GM12892 (cell line): ENCODE measurements around the gene LRRC23.
A peak's percentile ranks its signal among the peaks of the same experiment; 100 is the strongest.
"Not testable (repeated sequence)": the region's sequence is repeated elsewhere in the genome, so short reads cannot be mapped to it uniquely, and the experiment has no call there.

ENCODE experiments used
- DNase-seq: peaks from one replicate; pipeline ENCODE4 v3.0.0; 2011; ENCODE audit not compliant: insufficient read length
- FAIRE-seq: peaks from 2 replicates; lab custom pipeline; 2011; peaks lifted over from hg19 to GRCh38; lab: Jason Lieb, UNC
- POLR2A ChIP-seq: IDR thresholded peaks from 2 replicates; pipeline ENCODE4 v1.6.1; 2011; ENCODE audit warnings: low read depth, low read length, control low read depth
- POLR2AphosphoS5 ChIP-seq: IDR thresholded peaks from 2 replicates; pipeline ENCODE4 v1.6.1; 2011; ENCODE audit warnings: low read depth, low read length, control low read depth
- TAF1 ChIP-seq: IDR thresholded peaks from 2 replicates; pipeline ENCODE4 v1.6.1; 2011; ENCODE audit warnings: low read depth, mild to moderate bottlenecking, control low read depth, low read length, borderline replicate concordance

Gene LRRC23

DNA sequence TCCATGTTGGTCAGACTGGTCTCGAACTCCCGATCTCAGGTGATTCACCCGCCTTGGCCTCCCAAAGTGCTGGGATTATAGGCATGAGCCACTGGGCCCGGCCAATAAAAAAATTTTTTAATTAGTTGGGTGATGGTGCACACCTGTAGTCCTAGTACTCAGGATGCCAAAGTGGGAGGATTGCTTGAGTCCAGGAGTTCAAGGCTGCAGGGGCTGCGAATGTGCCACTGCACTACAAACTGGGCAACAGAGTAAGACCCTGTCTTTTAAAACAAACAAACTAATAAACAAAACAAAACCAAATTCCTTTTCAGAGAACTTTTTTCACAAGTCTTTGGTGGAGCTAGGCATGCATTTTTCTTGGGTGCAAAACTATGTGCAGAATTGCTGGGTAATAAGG, 21.4 kb upstream of the LRRC23 start:
- TF ChIP-seq TAF1 (no peak), POLR2A (no peak), POLR2AphosphoS5 (no peak)
- DNase-seq, result no peak
- no peak for FAIRE-seq

DNA sequence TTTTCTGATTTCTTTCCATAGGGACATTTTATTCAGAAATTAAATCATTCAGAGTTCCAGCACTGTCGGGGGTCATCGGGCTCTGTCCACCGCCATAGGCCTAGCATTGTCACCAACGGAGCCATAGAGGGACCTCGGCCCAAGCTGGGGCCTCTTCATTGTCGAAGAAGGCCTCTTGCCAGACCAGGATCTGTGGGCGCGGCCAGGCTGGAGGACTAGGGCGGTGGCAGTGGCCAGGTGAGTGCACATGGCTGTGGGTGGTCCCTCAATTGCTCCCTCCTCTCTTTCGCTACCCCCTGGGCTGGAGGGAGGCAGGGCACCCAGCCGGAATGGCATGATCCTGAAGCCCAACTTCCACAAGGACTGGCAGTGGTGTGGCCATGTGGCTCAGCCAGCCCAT, 20.9 kb upstream of the LRRC23 start:
- DNase-seq, result no peak
- TF ChIP-seq POLR2A, result no peak
- TF ChIP-seq TAF1, result no peak
- no peak for TF ChIP-seq POLR2AphosphoS5
- no peak for FAIRE-seq

GRCh38 chr12:6884539-6884938, 20.1 kb upstream of the LRRC23 start:
- FAIRE-seq (no peak), DNase-seq (no peak)
- TF ChIP-seq TAF1 (no peak), POLR2A (no peak), POLR2AphosphoS5 (no peak)

GRCh38 chr12:6886206-6886999, 18.2 kb upstream of the LRRC23 start:
- not testable (repeated sequence) for DNase-seq, FAIRE-seq

DNA sequence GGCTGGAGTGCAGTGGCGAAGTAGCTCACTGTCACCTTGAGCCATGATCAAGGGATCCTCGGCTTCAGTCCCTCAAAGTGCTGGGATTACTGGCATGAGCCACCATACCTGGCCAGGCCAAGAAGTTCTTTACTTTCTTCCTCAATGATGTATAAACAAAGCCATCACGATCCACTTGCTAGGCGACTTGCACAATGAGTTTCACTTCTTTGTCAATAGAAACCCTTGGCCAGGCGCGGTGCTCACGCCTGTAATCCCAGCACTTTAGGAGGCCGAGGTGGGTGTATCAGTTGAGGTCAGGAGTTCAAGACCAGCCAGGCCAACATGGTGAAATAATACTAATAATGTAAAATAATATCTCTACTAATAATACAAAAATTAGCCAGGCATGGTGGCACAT, 17.2 kb upstream of the LRRC23 start:
- TF ChIP-seq POLR2A (no peak), TAF1 (no peak), POLR2AphosphoS5 (no peak)
- DNase-seq, result no peak
- FAIRE-seq, result no peak

DNA sequence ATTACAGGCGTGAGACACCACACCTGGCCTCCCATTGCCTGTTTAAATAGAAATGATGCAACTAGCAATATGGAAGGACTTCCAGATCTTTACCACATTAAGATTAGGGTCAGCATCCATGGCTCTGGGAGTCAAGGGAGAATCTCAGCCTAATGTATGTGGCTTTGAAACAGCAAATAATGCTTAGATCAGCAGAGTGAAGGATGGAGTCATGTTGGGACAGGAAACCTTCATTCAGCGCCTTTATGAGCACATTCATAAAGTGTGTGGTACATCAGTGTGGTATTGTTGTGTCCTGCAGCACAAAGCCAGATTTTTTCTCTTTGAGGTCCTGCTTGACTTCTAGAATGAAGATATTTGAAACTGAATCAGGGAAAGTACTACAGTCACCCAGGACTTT, 16.3 kb upstream of the LRRC23 start:
- no peak for FAIRE-seq
- TF ChIP-seq POLR2AphosphoS5 (no peak), TAF1 (no peak), POLR2A (no peak)

DNA sequence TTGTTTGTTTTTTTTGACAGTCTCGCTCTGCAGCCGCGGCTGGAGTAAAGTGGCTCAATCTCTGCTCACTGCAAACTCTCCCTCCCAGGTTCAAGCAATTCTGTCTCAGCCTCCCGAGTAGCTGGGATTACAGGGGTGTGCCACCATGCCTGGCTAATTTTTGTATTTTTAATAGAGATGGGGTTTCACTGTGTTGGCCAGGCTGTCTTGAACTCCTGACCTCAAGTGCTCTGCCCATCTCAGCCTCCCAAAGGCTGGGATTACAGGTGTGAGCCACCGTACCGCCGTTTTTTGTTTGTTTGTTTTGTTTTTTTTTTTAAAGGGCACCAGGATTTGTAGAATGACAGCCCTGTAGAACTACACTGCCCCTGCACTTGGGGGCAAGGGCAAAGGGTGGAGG, 15.8 kb upstream of the LRRC23 start:
- FAIRE-seq, DNase-seq: not testable (repeated sequence)

More for the DNA sequence above, 16.3 kb upstream of the LRRC23 start:
- no peak for DNase-seq

GRCh38 chr12:6889775-6890573, 14.6 kb upstream of the LRRC23 start:
- DNase-seq, FAIRE-seq: not testable (repeated sequence)

- FAIRE-seq, result peak; percentile 98
These were observed 13.6 kb upstream of the LRRC23 start for GRCh38 chr12:6890789-6891645.

DNA sequence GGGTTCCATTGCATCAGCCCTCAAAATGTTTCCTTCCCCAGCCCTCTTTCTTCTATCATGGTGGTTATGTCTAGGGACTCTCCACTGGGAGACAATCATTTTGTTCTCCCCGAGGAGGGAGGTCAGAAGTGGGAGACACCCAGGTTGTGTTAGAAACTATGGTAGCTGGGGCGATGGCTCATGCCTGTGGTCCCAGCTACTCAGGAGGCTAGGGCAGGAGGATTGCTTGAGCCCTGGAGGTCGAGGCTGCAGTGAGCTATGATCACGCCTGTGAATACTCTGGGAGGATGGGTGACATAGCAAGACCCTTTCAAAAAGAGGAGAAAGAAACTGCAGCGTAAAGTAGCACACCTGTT, 13.0 kb upstream of the LRRC23 start:
- FAIRE-seq (peak; percentile 48), DNase-seq (no peak)
- TF ChIP-seq TAF1, result no peak
- no peak for TF ChIP-seq POLR2A
- no peak for TF ChIP-seq POLR2AphosphoS5

More at GRCh38 chr12:6890789-6891645, 13.6 kb upstream of the LRRC23 start:
- TF ChIP-seq TAF1 (peak; percentile 80; the same call in 1 of the 2 replicates), POLR2AphosphoS5 (peak; percentile 76), POLR2A (peak; percentile 77)
- peak; percentile 93 for DNase-seq

DNA sequence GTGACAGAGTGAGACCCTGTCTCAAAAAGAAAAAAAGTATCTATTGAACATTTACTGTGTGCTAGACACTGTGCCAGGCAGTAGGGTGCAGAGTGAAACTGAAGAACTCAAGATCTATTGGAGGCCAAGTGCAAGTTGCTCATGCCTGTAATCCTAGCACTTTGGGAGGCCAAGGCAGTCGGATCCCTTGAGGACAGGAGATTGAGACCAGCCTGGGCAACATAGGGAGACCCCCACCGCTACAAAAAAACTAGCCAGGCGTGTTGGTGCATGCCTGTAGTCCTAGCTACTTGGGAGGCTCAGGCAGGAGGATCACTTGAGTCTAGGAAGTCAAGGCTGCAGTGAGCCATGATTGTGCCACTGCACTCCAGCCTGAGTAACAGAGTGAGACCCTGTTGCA, 11.9 kb upstream of the LRRC23 start:
- DNase-seq, result not testable (repeated sequence)

DNA sequence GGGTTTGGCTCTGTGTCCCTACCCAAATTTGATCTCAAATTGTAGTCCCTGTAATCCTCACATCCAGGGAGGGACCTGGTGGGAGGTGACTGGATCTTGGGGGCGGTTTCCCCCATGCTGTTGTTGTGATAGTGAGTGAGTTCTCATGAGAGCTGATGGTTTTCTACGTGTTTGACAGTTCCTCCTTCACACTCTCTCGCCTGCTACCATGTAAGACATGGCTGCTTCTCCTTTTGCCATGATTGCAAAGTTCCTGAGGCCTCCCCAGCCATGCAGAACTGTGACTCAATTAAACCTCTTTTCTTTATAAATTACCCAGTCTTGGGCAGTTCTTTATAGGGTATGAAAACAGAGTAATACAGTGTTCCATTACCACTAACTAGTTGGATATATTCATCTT, 10.3 kb upstream of the LRRC23 start:
- FAIRE-seq, result no peak
- no peak for DNase-seq

More for the DNA sequence above, 11.9 kb upstream of the LRRC23 start:
- FAIRE-seq, result not testable (repeated sequence)

More for the DNA sequence above, 10.3 kb upstream of the LRRC23 start:
- TF ChIP-seq POLR2A (no peak), POLR2AphosphoS5 (no peak), TAF1 (no peak)
